ENCODE data around the gene DNAH6.

DNAH6 gene

GRCh38 chr2:84799772-84800171 lies 283.5 kb downstream of the DNAH6 start:
- no peak overlapping the region for H2AK5ac ChIP-seq (ENCODE audit: low read length)
- H3K4me1 ChIP-seq (ENCODE audit: control insufficient read depth in 1 of 2, insufficient read depth in 2 of 2, low read length in 2 of 2) = no peaks in the 10 kb centered on the region
- no peak overlapping the region for H3K18ac ChIP-seq (ENCODE audit: low read length)
- no peak overlapping the region for H3K4ac ChIP-seq (ENCODE audit: low read depth, low read length)
- no peak overlapping the region for H4K12ac ChIP-seq (ENCODE audit: low read depth, low read length)
- no peaks in the 10 kb centered on the region for H3K36me3 ChIP-seq (ENCODE audit: control insufficient read depth in 1 of 2, insufficient read depth in 2 of 2, low read length in 2 of 2)
- WGBS (ENCODE audit: extremely low coverage, insufficient coverage, insufficient read length) = no CpG with 5 or more reads among the region's 1 CpG
- H2BK5ac ChIP-seq (ENCODE audit: low read depth, low read length, poor library complexity) = no peak overlapping the region
- H4K91ac ChIP-seq (ENCODE audit: low read depth, low read length) = no peak overlapping the region
- no peak overlapping the region for H3K4me2 ChIP-seq (ENCODE audit: low read length)
- no peak overlapping the region for H2AFZ ChIP-seq (ENCODE audit: insufficient read depth, low read length, poor library complexity)
- H3K4me3 ChIP-seq (ENCODE audit: low read depth, low read length) = no peak overlapping the region
- no peak overlapping the region for H3K27ac ChIP-seq (ENCODE audit: low read depth, low read length)
- H4K8ac ChIP-seq (ENCODE audit: low read depth, low read length) = no peak overlapping the region
- no peaks in the 10 kb centered on the region for H3K79me1 ChIP-seq (ENCODE audit: low read length)
- H3K23ac ChIP-seq (ENCODE audit: low read length) = no peak overlapping the region
- no peaks in the 10 kb centered on the region for H3K9me3 ChIP-seq (ENCODE audit: insufficient read depth, low read depth, low read length)
- H2BK120ac ChIP-seq (ENCODE audit: insufficient read depth, low read length, poor library complexity) = no peak overlapping the region
- no peak overlapping the region for H3K9ac ChIP-seq (ENCODE audit: low read length)
- no peaks in the 10 kb centered on the region for H3K79me2 ChIP-seq (ENCODE audit: control insufficient read depth, insufficient read depth, low read length, poor library complexity)
- H3K27me3 ChIP-seq (ENCODE audit: insufficient read depth, low read length) = no peaks in the 10 kb centered on the region
- H3K14ac ChIP-seq (ENCODE audit: low read length) = no peak overlapping the region
- no peak for DNase-seq
- H2BK12ac ChIP-seq (ENCODE audit: low read length) = no peak overlapping the region

DNA sequence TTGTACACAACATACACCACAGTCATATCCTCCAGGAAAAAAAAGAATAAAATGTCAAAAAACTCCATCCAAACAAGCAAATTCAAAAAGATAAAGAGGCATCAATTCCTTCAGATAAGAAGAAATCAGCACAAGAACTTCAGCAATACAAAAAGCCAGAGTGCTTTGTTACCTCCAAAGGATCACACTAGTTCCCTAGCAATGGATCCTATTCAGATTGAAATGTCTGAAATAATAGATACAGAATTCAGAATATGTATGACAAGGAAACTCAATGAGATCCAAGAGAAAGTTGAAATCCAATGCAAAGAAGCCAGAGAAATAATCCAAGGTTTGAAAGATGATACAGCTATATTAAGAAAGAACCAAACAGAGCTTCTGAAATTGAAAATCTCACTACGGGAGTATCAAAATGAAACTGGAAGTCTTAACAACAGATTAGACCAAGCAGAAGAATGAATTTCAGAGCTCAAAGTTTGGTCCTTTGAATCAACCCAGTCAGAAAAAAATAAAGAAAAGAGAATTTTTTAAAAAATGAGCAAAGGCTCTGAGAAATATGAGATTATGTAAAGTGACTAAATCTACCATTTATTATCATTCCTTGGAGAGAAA lies 284.0 kb downstream of the DNAH6 start:
- Histone ChIP-seq H3K79me1 (ENCODE audit: low read length) (no peaks in the 10 kb centered on the region), H3K4me3 (ENCODE audit: low read depth, low read length) (no peak overlapping the region), H2AFZ (ENCODE audit: insufficient read depth, low read length, poor library complexity) (no peak overlapping the region), H3K9ac (ENCODE audit: low read length) (no peak overlapping the region), H2BK5ac (ENCODE audit: low read depth, low read length, poor library complexity) (no peak overlapping the region), H4K12ac (ENCODE audit: low read depth, low read length) (no peak overlapping the region), H3K4me1 (ENCODE audit: control insufficient read depth in 1 of 2, insufficient read depth in 2 of 2, low read length in 2 of 2) (no peaks in the 10 kb centered on the region), H3K14ac (ENCODE audit: low read length) (no peak overlapping the region), H3K9me3 (ENCODE audit: insufficient read depth, low read depth, low read length) (no peaks in the 10 kb centered on the region), H3K27ac (ENCODE audit: low read depth, low read length) (no peak overlapping the region), H2BK12ac (ENCODE audit: low read length) (no peak overlapping the region), H2BK120ac (ENCODE audit: insufficient read depth, low read length, poor library complexity) (no peak overlapping the region), H4K8ac (ENCODE audit: low read depth, low read length) (no peak overlapping the region), H4K91ac (ENCODE audit: low read depth, low read length) (no peak overlapping the region), H3K4ac (ENCODE audit: low read depth, low read length) (no peak overlapping the region), H3K23ac (ENCODE audit: low read length) (no peak overlapping the region), H2AK5ac (ENCODE audit: low read length) (no peak overlapping the region), H3K36me3 (ENCODE audit: control insufficient read depth in 1 of 2, insufficient read depth in 2 of 2, low read length in 2 of 2) (no peaks in the 10 kb centered on the region), H3K79me2 (ENCODE audit: control insufficient read depth, insufficient read depth, low read length, poor library complexity) (no peaks in the 10 kb centered on the region), H3K27me3 (ENCODE audit: insufficient read depth, low read length) (no peaks in the 10 kb centered on the region), H3K18ac (ENCODE audit: low read length) (no peak overlapping the region), H3K4me2 (ENCODE audit: low read length) (no peak overlapping the region)
- no peak for DNase-seq
- no CpG with 5 or more reads among the region's 1 CpG for WGBS (ENCODE audit: extremely low coverage, insufficient coverage, insufficient read length)

DNA sequence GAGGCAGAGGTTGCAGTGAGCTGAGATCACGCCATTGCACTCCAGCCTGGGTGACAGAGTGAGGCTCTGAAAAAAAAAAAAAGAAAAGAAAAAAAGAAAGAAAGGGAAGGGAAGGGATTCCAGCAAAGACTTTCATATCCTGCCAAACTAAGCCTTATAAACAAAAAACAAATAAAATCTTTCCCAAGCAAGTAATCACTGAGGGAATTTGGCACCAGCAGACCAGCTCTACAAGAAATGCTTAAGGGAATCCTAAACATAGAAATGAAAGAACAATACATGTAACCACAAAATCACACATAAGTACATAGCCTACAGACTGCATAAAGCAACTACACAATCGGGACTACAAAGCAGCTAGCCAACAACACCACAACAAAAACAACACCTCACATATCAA lies 285.5 kb downstream of the DNAH6 start:
- Histone ChIP-seq H3K36me3 (ENCODE audit: control insufficient read depth in 1 of 2, insufficient read depth in 2 of 2, low read length in 2 of 2) (no peaks in the 10 kb centered on the region), H3K4me3 (ENCODE audit: low read depth, low read length) (no peak overlapping the region), H2BK120ac (ENCODE audit: insufficient read depth, low read length, poor library complexity) (no peak overlapping the region), H3K14ac (ENCODE audit: low read length) (no peak overlapping the region), H3K27me3 (ENCODE audit: insufficient read depth, low read length) (no peaks in the 10 kb centered on the region), H3K4me1 (ENCODE audit: control insufficient read depth in 1 of 2, insufficient read depth in 2 of 2, low read length in 2 of 2) (no peaks in the 10 kb centered on the region), H3K4ac (ENCODE audit: low read depth, low read length) (no peak overlapping the region), H3K79me2 (ENCODE audit: control insufficient read depth, insufficient read depth, low read length, poor library complexity) (no peaks in the 10 kb centered on the region), H3K4me2 (ENCODE audit: low read length) (no peak overlapping the region), H3K79me1 (ENCODE audit: low read length) (no peaks in the 10 kb centered on the region), H2BK5ac (ENCODE audit: low read depth, low read length, poor library complexity) (no peak overlapping the region), H2BK12ac (ENCODE audit: low read length) (no peak overlapping the region), H3K18ac (ENCODE audit: low read length) (no peak overlapping the region), H2AFZ (ENCODE audit: insufficient read depth, low read length, poor library complexity) (no peak overlapping the region), H3K9ac (ENCODE audit: low read length) (no peak overlapping the region), H4K12ac (ENCODE audit: low read depth, low read length) (no peak overlapping the region), H4K8ac (ENCODE audit: low read depth, low read length) (no peak overlapping the region), H3K23ac (ENCODE audit: low read length) (no peak overlapping the region), H3K27ac (ENCODE audit: low read depth, low read length) (no peak overlapping the region), H4K91ac (ENCODE audit: low read depth, low read length) (no peak overlapping the region), H2AK5ac (ENCODE audit: low read length) (no peak overlapping the region), H3K9me3 (ENCODE audit: insufficient read depth, low read depth, low read length) (no peaks in the 10 kb centered on the region)
- no peak for DNase-seq
- no CpG with 5 or more reads among the region's 2 CpGs for WGBS (ENCODE audit: extremely low coverage, insufficient coverage, insufficient read length)

DNA sequence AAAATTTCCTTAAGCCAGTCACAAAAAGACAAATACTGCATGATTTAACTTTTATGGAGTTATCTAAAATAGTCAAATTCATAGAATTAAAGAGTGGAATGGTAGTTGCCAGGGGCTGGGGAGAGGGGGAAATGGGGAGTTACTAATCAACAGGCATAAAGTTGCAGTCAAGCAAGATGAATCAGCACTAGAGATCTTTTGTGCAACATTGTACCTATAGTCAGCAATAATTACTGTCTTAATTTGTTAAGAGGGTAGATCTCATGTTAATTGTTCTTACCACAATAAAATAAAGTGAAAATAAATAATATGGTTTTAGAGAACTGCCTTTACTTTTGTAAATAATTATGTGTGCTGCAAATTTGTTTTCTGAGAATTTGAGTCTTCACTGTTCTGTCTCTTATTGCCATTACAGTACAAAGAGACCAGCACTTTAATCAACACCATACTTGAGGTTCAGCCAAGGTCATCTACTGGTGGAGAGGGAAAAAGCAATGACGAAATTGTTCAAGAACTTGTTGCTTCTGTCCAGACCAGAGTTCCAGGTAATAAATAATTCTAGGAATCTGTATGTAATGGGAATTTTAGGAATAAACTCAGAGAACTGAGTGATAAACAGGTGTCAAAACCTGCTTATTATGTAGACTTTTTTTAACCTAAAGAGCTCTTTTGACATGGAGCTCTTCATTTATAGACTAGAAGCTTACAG lies 289.1 kb downstream of the DNAH6 start:
- WGBS (ENCODE audit: extremely low coverage, insufficient coverage, insufficient read length) = no CpG with 5 or more reads among the region's 1 CpG
- Histone ChIP-seq H2AFZ (ENCODE audit: insufficient read depth, low read length, poor library complexity) (no peak overlapping the region), H3K4ac (ENCODE audit: low read depth, low read length) (no peak overlapping the region), H3K9ac (ENCODE audit: low read length) (no peak overlapping the region), H3K4me3 (ENCODE audit: low read depth, low read length) (no peak overlapping the region), H3K14ac (ENCODE audit: low read length) (no peak overlapping the region), H4K91ac (ENCODE audit: low read depth, low read length) (no peak overlapping the region), H3K79me1 (ENCODE audit: low read length) (no peaks in the 10 kb centered on the region), H3K27me3 (ENCODE audit: insufficient read depth, low read length) (no peaks in the 10 kb centered on the region), H3K79me2 (ENCODE audit: control insufficient read depth, insufficient read depth, low read length, poor library complexity) (no peaks in the 10 kb centered on the region), H3K9me3 (ENCODE audit: insufficient read depth, low read depth, low read length) (peaks cover under 1% of the 10 kb centered on the region), H3K4me1 (ENCODE audit: control insufficient read depth in 1 of 2, insufficient read depth in 2 of 2, low read length in 2 of 2) (no peaks in the 10 kb centered on the region), H4K8ac (ENCODE audit: low read depth, low read length) (no peak overlapping the region), H2BK120ac (ENCODE audit: insufficient read depth, low read length, poor library complexity) (no peak overlapping the region), H3K27ac (ENCODE audit: low read depth, low read length) (no peak overlapping the region), H3K18ac (ENCODE audit: low read length) (no peak overlapping the region), H3K4me2 (ENCODE audit: low read length) (no peak overlapping the region), H4K12ac (ENCODE audit: low read depth, low read length) (no peak overlapping the region), H2AK5ac (ENCODE audit: low read length) (no peak overlapping the region), H2BK12ac (ENCODE audit: low read length) (no peak overlapping the region), H3K23ac (ENCODE audit: low read length) (no peak overlapping the region), H3K36me3 (ENCODE audit: control insufficient read depth in 1 of 2, insufficient read depth in 2 of 2, low read length in 2 of 2) (no peaks in the 10 kb centered on the region), H2BK5ac (ENCODE audit: low read depth, low read length, poor library complexity) (no peak overlapping the region)
- DNase-seq = no peak

Data from trophoblast cell (in vitro differentiated cells and primary cell).